ENCODE measurements around the gene CIRBP.

- TF ChIP-seq CTCF (IDR thresholded peaks at IDR 0.05) (no peak), POLR2AphosphoS5 (IDR thresholded peaks at IDR 0.05; ENCODE audit: insufficient read depth in 1 of 2, low read depth in 1 of 2) (no peak), POLR2A (IDR thresholded peaks at IDR 0.05) (no peak)
Observed at GRCh38 chr19:1292419-1293151, 23.5 kb downstream of the CIRBP start.

All from vagina (tissue), 2 donors.